HG03060 (cell line): Measurements from ENCODE around the gene IL34.

ENCODE experiments used
- ATAC-seq: cut with Tn5 transposase; IDR thresholded peaks from one replicate; pipeline ENCODE4 v1.9.1; 2021; ENCODE audit warnings: low read depth, moderate number of reproducible peaks; ENCODE audit not compliant: unreplicated experiment

IL34 gene

DNA sequence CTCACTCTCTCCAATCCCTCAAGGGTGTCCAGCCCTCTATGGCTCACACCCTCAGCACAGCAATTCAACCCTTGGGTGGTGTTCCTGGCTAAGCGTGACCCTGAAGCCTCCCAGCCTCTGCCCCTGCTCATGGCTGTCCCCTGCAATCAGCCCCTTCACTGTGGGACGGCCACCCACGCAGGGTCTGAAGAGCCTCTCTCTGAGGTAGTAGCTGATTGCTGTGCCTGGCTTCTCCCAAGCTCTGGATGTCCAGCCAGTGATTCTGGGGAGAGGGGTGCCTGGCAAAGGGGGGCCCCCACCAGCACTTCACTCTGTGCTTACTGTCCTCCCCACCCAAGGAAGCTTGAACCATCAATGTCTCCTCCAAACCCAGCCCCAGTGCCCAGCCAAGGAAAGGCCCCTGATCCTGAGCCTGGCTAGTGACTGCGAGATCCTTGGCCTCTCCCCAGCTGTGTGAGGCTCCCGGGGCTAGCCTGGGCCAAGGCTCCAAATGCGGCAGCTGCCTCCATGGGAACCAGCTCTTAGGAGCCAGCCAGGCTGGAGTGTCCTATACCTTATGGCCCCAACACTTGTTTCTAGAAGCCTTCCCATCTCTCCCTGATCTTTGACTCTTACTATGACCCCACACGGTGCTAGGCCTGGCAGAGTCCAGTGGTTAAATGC is 29.6 kb downstream of the IL34 start:
- no peak for ATAC-seq

GRCh38 chr16:70676675-70677498 is 30.5 kb downstream of the IL34 start:
- no peak for ATAC-seq

- no peak for ATAC-seq
These were observed 31.3 kb downstream of the IL34 start for GRCh38 chr16:70677499-70678120.

DNA sequence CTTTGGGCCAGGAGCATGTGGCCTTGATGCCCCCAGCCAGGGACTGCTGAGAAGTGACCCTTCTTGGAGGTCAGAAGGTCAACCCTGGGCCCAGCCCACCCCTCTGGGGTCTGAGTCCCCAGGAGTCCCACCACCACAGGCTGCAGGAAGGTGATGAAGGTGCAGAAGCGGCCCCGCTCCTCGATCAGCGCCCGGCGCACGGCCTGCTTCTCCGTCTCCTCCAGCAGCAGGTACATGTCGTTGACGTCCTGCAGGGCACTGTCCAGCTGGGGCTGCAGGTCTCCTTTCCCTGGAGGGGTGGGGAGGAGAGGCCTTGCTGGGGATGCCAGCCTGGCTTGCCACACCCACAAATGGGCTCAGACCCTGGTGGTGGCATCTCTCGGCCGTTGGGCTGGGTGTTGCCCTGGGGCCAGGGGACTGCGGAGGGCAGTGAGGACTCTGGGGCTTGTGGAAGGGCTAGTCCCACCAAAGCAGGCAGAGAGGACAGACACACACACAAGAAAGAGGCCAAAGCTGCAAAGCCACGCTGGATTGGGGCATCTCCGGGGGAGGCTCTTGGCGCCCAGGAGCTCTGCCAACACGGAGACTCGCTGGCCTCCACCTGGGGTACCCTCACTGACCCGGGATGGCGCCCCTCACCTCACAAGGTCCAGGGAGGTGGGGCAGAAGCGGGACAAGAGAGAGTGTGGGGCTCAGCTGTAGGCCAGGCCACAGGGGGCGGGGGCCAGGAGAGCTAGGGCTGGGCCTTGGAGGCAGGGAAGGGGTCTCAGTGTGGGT is 31.9 kb downstream of the IL34 start:
- no peak for ATAC-seq

DNA sequence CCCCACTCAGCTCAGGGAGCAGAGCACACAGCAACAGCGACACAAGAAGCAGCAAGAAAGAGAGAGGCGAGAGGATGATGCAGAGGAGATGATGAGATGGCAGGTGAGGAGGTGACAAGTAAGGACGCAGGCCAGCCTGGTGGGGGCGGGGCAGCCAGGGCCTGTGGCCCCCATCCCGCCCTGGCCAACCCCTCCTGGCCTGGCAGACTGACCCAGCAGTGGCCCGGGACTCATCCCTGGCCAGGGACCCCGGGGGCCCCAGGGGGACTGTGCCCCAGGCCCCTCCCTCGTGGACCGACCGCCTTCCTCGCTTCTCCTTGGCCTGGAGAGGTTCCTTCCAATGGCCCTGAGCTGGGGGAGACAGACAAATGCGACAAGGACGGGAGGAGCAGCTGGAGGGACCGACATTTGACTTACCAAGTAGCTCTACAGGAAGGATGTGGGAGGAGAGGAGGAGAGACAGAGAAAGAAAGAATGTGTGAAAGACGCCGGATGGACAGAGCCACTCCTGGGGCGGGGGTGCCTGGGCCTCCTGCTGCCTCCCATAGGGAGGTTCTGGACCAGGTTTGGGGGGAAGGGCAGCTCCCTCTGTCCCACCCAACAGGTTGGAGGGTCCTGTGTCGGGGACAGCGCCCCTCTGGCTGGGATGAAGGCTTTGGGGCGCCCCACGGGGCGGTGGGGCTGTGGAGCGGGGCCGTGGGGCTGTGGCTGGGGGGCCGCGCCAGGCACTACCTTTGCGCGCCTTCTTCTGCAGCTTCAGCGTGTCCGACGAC is 32.7 kb downstream of the IL34 start:
- no peak for ATAC-seq

- no peak for ATAC-seq
These were observed 33.5 kb downstream of the IL34 start for GRCh38 chr16:70679671-70680494.

GRCh38 chr16:70680495-70681381 is 34.4 kb downstream of the IL34 start:
- no peak for ATAC-seq

GRCh38 chr16:70681382-70682238 is 35.3 kb downstream of the IL34 start:
- no peak for ATAC-seq

- no peak for ATAC-seq
These were observed 36.1 kb downstream of the IL34 start for GRCh38 chr16:70682239-70683145.

GRCh38 chr16:70683146-70683944 is 37.0 kb downstream of the IL34 start:
- no peak for ATAC-seq

GRCh38 chr16:70684146-70685060 is 38.0 kb downstream of the IL34 start:
- no peak for ATAC-seq

GRCh38 chr16:70685061-70685937 is 38.9 kb downstream of the IL34 start:
- no peak for ATAC-seq

GRCh38 chr16:70685938-70686375 is 39.6 kb downstream of the IL34 start, which contains the start of gene MTSS2:
MTSS2 (minus strand) TSS chr16:70686053; CDS start chr16:70685791, 262 bp downstream.
- no peak for ATAC-seq
